ENCODE results near the gene RAD51B. TPM values are rescaled to one million over a fixed set of nuclear protein-coding genes. Genes with fewer than 3 reads are reported as not detected.
A peak's percentile ranks its signal among the peaks of the same experiment; 100 is the strongest.

The RAD51B gene
- total RNA-seq, 1 experiment from 2014 or later: 14.2 TPM

GRCh38 chr14:67935371-67935770 is 115.8 kb downstream of the RAD51B start:
- no peaks in the 10 kb centered on the region for H3K27me3 Mint-ChIP-seq (ENCODE audit: low read depth)
- ATAC-seq (no peak), DNase-seq (ENCODE audit: low spot score) (no peak)
- peaks cover 15% of the 10 kb centered on the region for H3K36me3 Mint-ChIP-seq
- H3K4me1 Mint-ChIP-seq: peaks cover 75% of the 10 kb centered on the region
- CTCF ChIA-PET: no interaction called here
- peaks cover 7% of the 10 kb centered on the region for H3K9me3 Mint-ChIP-seq
- TF ChIP-seq JUN (CRISPR knock-in tag; IDR thresholded peaks at IDR 0.05) (no peak), GTF2I (CRISPR knock-in tag; conservative IDR thresholded peaks at IDR 0.05) (peak; percentile 67; the same call in 1 of the 2 replicates), ZNF121 (CRISPR knock-in tag; IDR thresholded peaks at IDR 0.05) (peak; percentile 81; the same call in 1 of the 2 replicates), CDX4 (CRISPR knock-in tag; IDR thresholded peaks at IDR 0.05; ENCODE audit: borderline replicate concordance) (no peak), PRDM15 (CRISPR knock-in tag; IDR thresholded peaks at IDR 0.05) (no peak)
- H3K4me3 Mint-ChIP-seq: no peak overlapping the region
- no peak overlapping the region; the same call in 1 of the 2 replicates for H3K27ac Mint-ChIP-seq
- POLR2A ChIA-PET: interaction anchor here (0.6 kb wide), 1 partner anchor 336 kb away, joined by 3 read pairs; the partner anchor contains the start of gene PIGH

GRCh38 chr14:67938071-67938470 is 118.5 kb downstream of the RAD51B start:
- ATAC-seq: no peak
- H3K4me3 Mint-ChIP-seq: no peak overlapping the region
- DNase-seq (ENCODE audit: low spot score): no peak
- no peaks in the 10 kb centered on the region for H3K27me3 Mint-ChIP-seq (ENCODE audit: low read depth)
- CTCF ChIA-PET: no interaction called here
- H3K36me3 Mint-ChIP-seq: no peaks in the 10 kb centered on the region
- peaks cover 89% of the 10 kb centered on the region for H3K4me1 Mint-ChIP-seq
- peak overlapping the region; percentile 51; the same call in 1 of the 2 replicates for H3K27ac Mint-ChIP-seq
- H3K9me3 Mint-ChIP-seq: no peaks in the 10 kb centered on the region
- POLR2A ChIA-PET: no interaction called here
- TF ChIP-seq FOXK1 (CRISPR knock-in tag; IDR thresholded peaks at IDR 0.05) (no peak), NFATC4 (CRISPR knock-in tag; IDR thresholded peaks at IDR 0.05) (no peak), GRHL2 (CRISPR knock-in tag; IDR thresholded peaks at IDR 0.05; ENCODE audit: insufficient replicate concordance, severe bottlenecking) (no peak), NR3C1 (CRISPR knock-in tag; conservative IDR thresholded peaks at IDR 0.05; ENCODE audit: low read depth) (no peak), PREB (CRISPR knock-in tag; IDR thresholded peaks at IDR 0.05; ENCODE audit: borderline replicate concordance) (no peak), ZNF512 (CRISPR knock-in tag; IDR thresholded peaks at IDR 0.05; ENCODE audit: borderline replicate concordance) (no peak), ATF1 (CRISPR knock-in tag; IDR thresholded peaks at IDR 0.05) (no peak), KAT7 (CRISPR knock-in tag; IDR thresholded peaks at IDR 0.05; ENCODE audit: borderline replicate concordance) (no peak), E2F4 (CRISPR knock-in tag; IDR thresholded peaks at IDR 0.05; ENCODE audit: borderline replicate concordance, low read depth) (no peak), NR2C2 (CRISPR knock-in tag; IDR thresholded peaks at IDR 0.05) (no peak), CTCF (IDR thresholded peaks at IDR 0.05) (no peak), AFF4 (CRISPR knock-in tag; IDR thresholded peaks at IDR 0.05; ENCODE audit: borderline replicate concordance) (no peak), MLX (CRISPR knock-in tag; IDR thresholded peaks at IDR 0.05) (no peak), CBFB (CRISPR knock-in tag; IDR thresholded peaks at IDR 0.05; ENCODE audit: low read depth) (no peak), SOX15 (CRISPR knock-in tag; IDR thresholded peaks at IDR 0.05) (no peak)
